ENCODE measurements around the gene LOXL4. TPM values are rescaled to one million over a fixed set of nuclear protein-coding genes. Genes with fewer than 3 reads are reported as not detected.

Gene LOXL4
- polyA plus RNA-seq, 3 donors, result 0.03 to 0.05 TPM; not detected in 1

GRCh38 chr10:98212196-98212595 lies 55.8 kb downstream of the LOXL4 start:
- H3K27me3 ChIP-seq (ENCODE audit: control insufficient read depth in 2 of 2, insufficient read depth in 2 of 2, low read length in 2 of 2), result no peaks in the 10 kb centered on the region
- intact Hi-C loops (cut with micrococcal nuclease), result no loop called here
- no peak for DNase-seq
- Mint-ChIP-seq H3K36me3 (peaks cover 46 to 57% of the 10 kb centered on the region in 2 donors), H3K4me1 (peaks cover 3% of the 10 kb centered on the region), H3K27me3 (ENCODE audit: low read depth in 3 of 3) (no peaks in the 10 kb centered on the region), H3K9me3 (no peaks in the 10 kb centered on the region), H3K4me3 (no peak overlapping the region), H3K27ac (no peak overlapping the region)
- no peak overlapping the region for H3K4me3 ChIP-seq (replicated peaks in 1 of 3; ENCODE audit: low read depth in 2 of 3, low read length in 3 of 3)
- H3K79me2 ChIP-seq (ENCODE audit: insufficient read depth, low read length), result peaks cover 22% of the 10 kb centered on the region
- no peak overlapping the region for H3K27ac ChIP-seq (ENCODE audit: low read depth in 1 of 2, low read length in 2 of 2)
- H3K9ac ChIP-seq (ENCODE audit: insufficient read depth, low read length, poor library complexity, severe bottlenecking), result no peak overlapping the region
- peaks cover 26 to 62% of the 10 kb centered on the region in 2 donors for H3K36me3 ChIP-seq (replicated peaks in 1 of 2; ENCODE audit: control insufficient read depth in 1 of 2, insufficient read depth in 2 of 2, low read length in 2 of 2)
- H4K20me1 ChIP-seq (ENCODE audit: insufficient read depth, low read length), result peaks cover 96% of the 10 kb centered on the region
- H3K4me2 ChIP-seq (replicated peaks; ENCODE audit: extremely low read depth, low read length, poor library complexity, severe bottlenecking), result no peak overlapping the region
- no peaks in the 10 kb centered on the region for H3K4me1 ChIP-seq (ENCODE audit: control insufficient read depth in 1 of 2, insufficient read depth in 2 of 2, low read length in 2 of 2)
- no peak overlapping the region for H2AFZ ChIP-seq (ENCODE audit: insufficient read depth, low read depth, low read length, poor library complexity, severe bottlenecking)
- TF ChIP-seq CTCF (IDR thresholded peaks at IDR 0.05), result no peak
- no CpG with 5 or more reads among the region's 1 CpG for WGBS (ENCODE audit: insufficient coverage)
- no peaks in the 10 kb centered on the region for H3K9me3 ChIP-seq (replicated peaks in 1 of 2; ENCODE audit: control insufficient read depth in 1 of 2, insufficient read depth in 1 of 2, low read length in 2 of 2)

DNA sequence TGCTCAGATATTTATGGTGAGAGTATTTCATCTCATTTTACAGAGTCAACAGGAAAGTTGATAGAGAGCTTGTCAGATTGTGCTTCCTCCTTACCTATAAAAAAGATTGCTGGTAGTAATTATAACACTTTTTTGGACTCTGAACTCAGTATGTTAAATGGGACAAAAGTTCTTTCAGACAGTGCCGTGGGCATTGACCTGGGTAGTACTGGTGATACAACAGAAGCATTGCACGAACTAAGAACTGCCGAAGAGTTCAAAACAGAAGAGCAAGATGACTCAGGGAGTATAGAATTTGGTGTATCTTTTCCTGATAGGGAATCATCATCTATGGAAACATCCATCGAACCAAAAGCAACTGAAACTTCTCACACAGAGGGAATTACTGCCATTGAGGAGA lies 58.6 kb downstream of the LOXL4 start:
- no peaks in the 10 kb centered on the region for H3K27me3 Mint-ChIP-seq (ENCODE audit: low read depth in 3 of 3)
- no peaks in the 10 kb centered on the region for H3K9me3 Mint-ChIP-seq
- H3K4me3 Mint-ChIP-seq, result no peak overlapping the region
- H3K36me3 Mint-ChIP-seq, result peaks cover 44% of the 10 kb centered on the region in 2 donors
- Histone ChIP-seq H3K4me2 (replicated peaks; ENCODE audit: extremely low read depth, low read length, poor library complexity, severe bottlenecking) (no peak overlapping the region), H3K4me3 (replicated peaks in 1 of 3; ENCODE audit: low read depth in 2 of 3, low read length in 3 of 3) (no peak overlapping the region), H2AFZ (ENCODE audit: insufficient read depth, low read depth, low read length, poor library complexity, severe bottlenecking) (no peak overlapping the region), H3K27me3 (ENCODE audit: control insufficient read depth in 2 of 2, insufficient read depth in 2 of 2, low read length in 2 of 2) (no peaks in the 10 kb centered on the region), H3K4me1 (ENCODE audit: control insufficient read depth in 1 of 2, insufficient read depth in 2 of 2, low read length in 2 of 2) (no peaks in the 10 kb centered on the region), H4K20me1 (ENCODE audit: insufficient read depth, low read length) (peaks cover 93% of the 10 kb centered on the region), H3K36me3 (replicated peaks in 1 of 2; ENCODE audit: control insufficient read depth in 1 of 2, insufficient read depth in 2 of 2, low read length in 2 of 2) (peaks cover 24 to 58% of the 10 kb centered on the region in 2 donors), H3K9me3 (replicated peaks in 1 of 2; ENCODE audit: control insufficient read depth in 1 of 2, insufficient read depth in 1 of 2, low read length in 2 of 2) (no peaks in the 10 kb centered on the region), H3K9ac (ENCODE audit: insufficient read depth, low read length, poor library complexity, severe bottlenecking) (no peak overlapping the region), H3K27ac (ENCODE audit: low read depth in 1 of 2, low read length in 2 of 2) (no peak overlapping the region), H3K79me2 (ENCODE audit: insufficient read depth, low read length) (peaks cover 16% of the 10 kb centered on the region)
- H3K4me1 Mint-ChIP-seq, result peaks cover 3% of the 10 kb centered on the region
- no peak for TF ChIP-seq CTCF (IDR thresholded peaks at IDR 0.05)
- peak overlapping the region in 1 of 7 donors; percentile 27 for H3K27ac Mint-ChIP-seq
- WGBS (ENCODE audit: insufficient coverage), result 100% methylated on average over 1 of the region's 4 CpGs
- no peak for DNase-seq
- intact Hi-C loops (cut with micrococcal nuclease), result no loop called here
